NB4 (cell line): ENCODE data around the gene SDSL.

Experiments
- DNase-seq: peaks from one replicate; pipeline ENCODE4 v3.0.0; 2010; ENCODE audit warnings: low read depth
- H3K4me3 ChIP-seq: one replicate; pipeline ENCODE4 v1.5.1; 2011; ENCODE audit warnings: mild to moderate bottlenecking, low read depth, low read length, moderate library complexity
- CTCF ChIP-seq: IDR thresholded peaks from one replicate; pipeline ENCODE4 v1.5.1; 2012; ENCODE audit warnings: low read depth, low read length
- MYC ChIP-seq: IDR thresholded peaks from 2 replicates; pipeline ENCODE4 v1.6.1; 2011; ENCODE audit warnings: low read depth, low read length
- POLR2A ChIP-seq: IDR thresholded peaks from 2 replicates; pipeline ENCODE4 v1.6.1; 2011; ENCODE audit warnings: mild to moderate bottlenecking; ENCODE audit not compliant: insufficient read length; ENCODE audit errors: extremely low read depth
- TF ChIP-seq, protein P1 (sequence below): IDR thresholded peaks from 2 replicates; pipeline ENCODE4 v1.6.1; 2011; ENCODE audit warnings: low read depth, low read length

Gene SDSL

DNA sequence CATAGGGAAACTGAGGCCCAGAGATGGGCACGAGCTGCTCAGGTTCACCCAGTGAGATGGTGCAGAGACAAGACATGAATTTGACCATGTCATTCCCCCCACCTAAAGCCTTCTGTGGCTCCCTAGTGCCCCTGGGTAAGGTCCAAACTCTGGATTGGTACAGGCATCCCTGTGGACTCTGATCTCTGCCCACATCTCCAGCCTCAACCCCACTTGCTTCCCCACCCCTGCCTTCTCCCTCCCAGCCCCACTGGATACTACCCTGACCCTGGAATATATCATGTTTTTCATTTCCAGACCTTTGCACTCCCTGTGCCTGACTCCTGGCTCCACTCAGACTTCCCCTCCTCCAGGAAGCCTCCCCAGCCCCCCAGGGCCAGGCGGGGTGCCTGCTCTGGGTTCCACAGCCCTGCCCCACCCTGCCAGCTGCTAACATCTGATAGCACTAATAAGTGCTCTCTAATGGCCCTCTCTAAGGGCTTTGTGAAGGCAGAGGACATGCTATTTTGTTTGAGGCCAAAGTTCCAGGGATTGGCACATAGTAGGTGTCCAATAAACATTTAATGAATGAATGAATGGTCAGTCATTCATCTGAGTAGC lies 1.1 kb upstream of the SDSL start:
- no peak overlapping the region for H3K4me3 ChIP-seq
- TF ChIP-seq POLR2A (no peak), MYC (no peak), CTCF (no peak)
- TF ChIP-seq, protein P1, sequence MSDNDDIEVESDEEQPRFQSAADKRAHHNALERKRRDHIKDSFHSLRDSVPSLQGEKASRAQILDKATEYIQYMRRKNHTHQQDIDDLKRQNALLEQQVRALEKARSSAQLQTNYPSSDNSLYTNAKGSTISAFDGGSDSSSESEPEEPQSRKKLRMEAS: no peak
- no peak for DNase-seq

DNA sequence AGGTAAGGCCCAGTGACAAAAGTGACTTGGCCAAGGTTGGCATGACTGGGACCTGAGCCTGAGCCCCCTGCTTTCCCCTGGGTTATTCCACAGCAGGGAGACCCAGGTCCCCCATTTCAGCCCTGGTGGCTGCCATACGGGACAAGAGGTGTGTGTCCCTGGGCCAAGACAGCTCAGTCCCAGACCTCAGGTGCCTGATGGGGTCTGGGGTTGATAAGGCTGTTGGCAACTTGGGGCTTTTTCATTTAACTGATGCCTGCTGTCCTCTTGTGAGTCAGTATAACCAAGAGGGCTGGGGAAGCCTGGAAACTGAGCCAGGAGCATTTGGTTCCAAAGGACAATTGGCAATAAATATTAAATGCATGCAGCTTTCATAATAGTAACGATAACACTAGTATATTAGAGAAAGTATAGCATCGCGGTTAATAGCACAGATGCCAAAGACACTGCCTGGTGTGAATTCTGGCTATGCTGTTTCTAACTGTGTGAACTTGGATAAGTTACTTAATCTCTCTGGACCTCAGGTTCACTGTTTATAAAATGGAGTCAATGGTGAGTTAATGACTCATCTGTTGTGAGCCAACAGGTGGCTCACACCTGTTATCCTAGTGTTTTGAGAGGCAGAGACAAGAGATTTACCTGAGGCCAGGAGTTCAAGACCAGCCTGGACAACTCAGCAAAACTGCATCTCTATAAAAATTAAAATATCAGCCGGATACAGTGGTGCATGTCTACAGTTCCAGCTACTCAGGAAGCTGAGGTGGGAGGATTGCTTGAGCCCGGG lies 898 bp downstream of the SDSL start:
- H3K4me3 ChIP-seq: peak overlapping the region; percentile 79
- TF ChIP-seq POLR2A: no peak
- TF ChIP-seq CTCF: no peak
- TF ChIP-seq, protein P1: no peak
- no peak for TF ChIP-seq MYC
- DNase-seq: no peak

- TF ChIP-seq MYC (no peak), CTCF (no peak), POLR2A (no peak)
- TF ChIP-seq, protein P1: no peak
- DNase-seq: no peak
- no peak overlapping the region for H3K4me3 ChIP-seq
Observed at GRCh38 chr12:113424456-113424855, 2.3 kb downstream of the SDSL start.

DNA sequence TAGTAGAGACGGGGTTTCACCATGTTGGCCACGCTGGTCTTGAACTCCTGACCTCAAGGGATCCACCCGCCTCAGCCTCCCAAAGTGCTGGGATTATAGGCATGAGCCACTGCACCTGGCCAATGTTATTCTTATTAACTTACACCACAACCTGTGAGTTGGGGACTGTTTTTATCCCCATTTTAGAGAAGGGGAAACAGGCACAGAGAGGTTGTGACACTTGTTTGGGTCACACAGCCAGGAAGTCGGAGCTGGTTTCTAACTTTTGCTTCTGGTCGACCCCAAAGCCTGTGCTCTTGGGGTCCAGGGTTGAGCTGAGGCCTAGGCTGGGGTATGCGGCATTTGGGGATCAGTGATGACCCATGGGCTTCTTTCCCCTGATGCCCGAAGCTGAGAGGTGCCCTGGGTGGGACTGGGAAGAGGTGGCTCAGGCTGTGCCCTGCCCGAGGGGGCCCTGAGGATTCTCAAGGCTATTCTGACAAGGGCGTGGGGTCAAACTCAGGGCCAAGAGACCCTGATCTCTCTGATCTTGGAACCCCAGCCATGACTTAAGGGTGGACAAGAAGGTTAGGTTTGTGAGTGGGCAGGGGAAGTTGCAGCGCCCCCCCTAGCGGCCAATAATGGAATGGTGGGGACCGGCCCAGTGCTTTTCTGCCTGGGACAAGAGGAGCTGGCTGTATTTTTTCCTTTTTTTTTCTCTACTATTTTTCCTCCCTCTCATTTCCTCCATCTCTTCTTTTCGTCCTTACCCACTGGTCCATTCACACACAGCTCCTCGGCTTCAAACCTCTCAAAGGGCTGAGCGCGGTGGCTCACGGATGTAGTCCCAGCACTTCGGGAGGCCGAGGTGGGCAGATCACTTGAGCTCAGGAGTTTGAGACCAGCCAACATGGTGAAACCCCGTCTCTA lies 3.0 kb downstream of the SDSL start:
- peak; percentile 81 for DNase-seq
- H3K4me3 ChIP-seq: no peak overlapping the region
- peak; percentile 98 for TF ChIP-seq CTCF
- no peak for TF ChIP-seq POLR2A
- no peak for TF ChIP-seq MYC
- TF ChIP-seq, protein P1: 0 out of 2 replicates have a peak, but pooled peaks have one; percentile 3

GRCh38 chr12:113425960-113426453 lies 3.8 kb downstream of the SDSL start:
- no peak overlapping the region for H3K4me3 ChIP-seq

More at GRCh38 chr12:113425960-113426453, 3.8 kb downstream of the SDSL start:
- peak; percentile 45 for DNase-seq
- TF ChIP-seq POLR2A (no peak), CTCF (no peak), MYC (no peak)
- TF ChIP-seq, protein P1: no peak
